Activated CD4-positive, alpha-beta T cell treated with anti-CD3 and anti-CD28 coated beads, Interleukin-2, amount 50 U/mL, for 48 hours (primary cell): ENCODE measurements around the gene MLLT3.
A peak's percentile ranks its signal among the peaks of the same experiment; 100 is the strongest.
"Not testable (repeated sequence)": the region's sequence is repeated elsewhere in the genome, so short reads cannot be mapped to it uniquely, and the experiment has no call there.

Experiments
- DNase-seq, 2 experiments: peaks; one replicate each; pipeline ENCODE4 v3.0.0-alpha.2; 2020

Gene MLLT3

GRCh38 chr9:20593537-20593936, 28.8 kb downstream of the MLLT3 start:
- no peak for DNase-seq

GRCh38 chr9:20593105-20593504, 29.2 kb downstream of the MLLT3 start:
- no peak for DNase-seq

GRCh38 chr9:20592673-20593072, 29.6 kb downstream of the MLLT3 start:
- no peak for DNase-seq

GRCh38 chr9:20591223-20591622, 31.1 kb downstream of the MLLT3 start:
- DNase-seq: no peak

GRCh38 chr9:20584968-20585643, 37.2 kb downstream of the MLLT3 start:
- no peak for DNase-seq

GRCh38 chr9:20583088-20583487, 39.2 kb downstream of the MLLT3 start:
- not testable (repeated sequence) for DNase-seq

- no peak for DNase-seq
Observed at GRCh38 chr9:20582150-20582549, 40.1 kb downstream of the MLLT3 start.

- DNase-seq: no peak
Observed at GRCh38 chr9:20580673-20581072, 41.6 kb downstream of the MLLT3 start.

GRCh38 chr9:20579524-20580314, 42.6 kb downstream of the MLLT3 start:
- DNase-seq: no peak

- DNase-seq: no peak
Observed at GRCh38 chr9:20573023-20573422, 49.3 kb downstream of the MLLT3 start.

GRCh38 chr9:20570756-20571155, 51.5 kb downstream of the MLLT3 start:
- DNase-seq: no peak

GRCh38 chr9:20570087-20570486, 52.2 kb downstream of the MLLT3 start:
- no peak for DNase-seq

- no peak for DNase-seq
Observed at GRCh38 chr9:20569525-20569924, 52.8 kb downstream of the MLLT3 start.

- DNase-seq: no peak
Observed at GRCh38 chr9:20568400-20568799, 53.9 kb downstream of the MLLT3 start.

GRCh38 chr9:20566401-20566800, 55.9 kb downstream of the MLLT3 start:
- DNase-seq: no peak

- DNase-seq: no peak
Observed at GRCh38 chr9:20564650-20565049, 57.6 kb downstream of the MLLT3 start.

- no peak for DNase-seq
Observed at GRCh38 chr9:20563917-20564316, 58.4 kb downstream of the MLLT3 start.

- no peak for DNase-seq
Observed at GRCh38 chr9:20562051-20562450, 60.2 kb downstream of the MLLT3 start.

GRCh38 chr9:20561531-20561930, 60.8 kb downstream of the MLLT3 start:
- DNase-seq: no peak

GRCh38 chr9:20559231-20559890, 62.9 kb downstream of the MLLT3 start:
- DNase-seq: no peak

- peak; percentile 11 to 37 for DNase-seq
Observed at GRCh38 chr9:20558566-20559016, 63.7 kb downstream of the MLLT3 start.

- DNase-seq: no peak
Observed at GRCh38 chr9:20557890-20558565, 64.3 kb downstream of the MLLT3 start.

GRCh38 chr9:20557285-20557684, 65.0 kb downstream of the MLLT3 start:
- DNase-seq: no peak
